Measurements from ENCODE around the gene EXOSC2.

- TF ChIP-seq CTCF (IDR thresholded peaks at IDR 0.05; ENCODE audit: low read depth, low read length): no peak
- TF ChIP-seq EZH2phosphoT487 (IDR thresholded peaks at IDR 0.05; ENCODE audit: low read depth): no peak
Observed at GRCh38 chr9:130661451-130662098, 32.0 kb upstream of the EXOSC2 start.
